A673 (cell line): ENCODE measurements around the gene FGF11.

ENCODE experiments used
- EZH2 ChIP-seq: fragments of 200-600 bp; sonication (generic); IDR thresholded peaks from 2 replicates; pipeline ENCODE4 v1.6.1; 2017; ENCODE audit warnings: borderline replicate concordance, low read depth, mild to moderate bottlenecking, mixed read lengths, antibody characterized with exemption, low read length; ENCODE audit not compliant: poor library complexity, severe bottlenecking
- TF ChIP-seq, protein P1 (sequence below): fragments of 300-800, 200-600 bp; sonication (generic); conservative IDR thresholded peaks from 2 replicates; pipeline ENCODE4 v1.5.1; 2017; ENCODE audit warnings: low read depth, mild to moderate bottlenecking, antibody characterized with exemption, low read length, moderate library complexity, mixed read lengths

DNA sequence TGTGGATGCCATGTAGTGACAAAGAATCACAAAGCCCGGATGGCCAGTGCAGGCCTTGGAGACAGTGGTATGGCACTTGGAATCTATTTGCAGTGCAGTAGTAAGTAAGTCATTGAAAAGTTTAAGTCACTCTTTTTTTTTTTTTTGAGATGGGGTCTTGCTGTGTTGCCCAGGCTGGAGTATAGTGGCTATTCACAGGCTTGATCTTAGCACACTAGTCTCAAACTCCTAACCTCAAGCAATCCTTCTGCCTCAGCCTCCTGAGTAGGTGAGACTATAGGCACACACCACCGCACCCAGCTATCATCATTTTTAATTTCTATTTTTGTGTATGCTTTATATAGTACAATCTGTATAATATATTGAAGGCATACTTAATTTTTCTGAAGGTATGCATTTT, 40.7 kb upstream of the FGF11 start:
- TF ChIP-seq, protein P1, sequence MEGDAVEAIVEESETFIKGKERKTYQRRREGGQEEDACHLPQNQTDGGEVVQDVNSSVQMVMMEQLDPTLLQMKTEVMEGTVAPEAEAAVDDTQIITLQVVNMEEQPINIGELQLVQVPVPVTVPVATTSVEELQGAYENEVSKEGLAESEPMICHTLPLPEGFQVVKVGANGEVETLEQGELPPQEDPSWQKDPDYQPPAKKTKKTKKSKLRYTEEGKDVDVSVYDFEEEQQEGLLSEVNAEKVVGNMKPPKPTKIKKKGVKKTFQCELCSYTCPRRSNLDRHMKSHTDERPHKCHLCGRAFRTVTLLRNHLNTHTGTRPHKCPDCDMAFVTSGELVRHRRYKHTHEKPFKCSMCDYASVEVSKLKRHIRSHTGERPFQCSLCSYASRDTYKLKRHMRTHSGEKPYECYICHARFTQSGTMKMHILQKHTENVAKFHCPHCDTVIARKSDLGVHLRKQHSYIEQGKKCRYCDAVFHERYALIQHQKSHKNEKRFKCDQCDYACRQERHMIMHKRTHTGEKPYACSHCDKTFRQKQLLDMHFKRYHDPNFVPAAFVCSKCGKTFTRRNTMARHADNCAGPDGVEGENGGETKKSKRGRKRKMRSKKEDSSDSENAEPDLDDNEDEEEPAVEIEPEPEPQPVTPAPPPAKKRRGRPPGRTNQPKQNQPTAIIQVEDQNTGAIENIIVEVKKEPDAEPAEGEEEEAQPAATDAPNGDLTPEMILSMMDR: no peak
- no peak for TF ChIP-seq EZH2
